OCI-LY3 (cell line): ENCODE data around the gene SAFB2.

Source experiments
- H2AFZ ChIP-seq: fragments of 200-600, 300-600 bp; shearing (Covaris generic); 2 replicates; pipeline ENCODE4 v1.6.0; 2014; ENCODE audit warnings: antibody characterized with exemption, low read depth, low read length
- H3K27ac ChIP-seq: fragments of 200-600, 300-600 bp; sonication (generic); 2 replicates; pipeline ENCODE4 v1.5.1; 2014; ENCODE audit warnings: mild to moderate bottlenecking, low read length, moderate library complexity, mixed read lengths
- H3K27me3 ChIP-seq: fragments of 200-600, 300-600 bp; sonication (generic); 2 replicates; pipeline ENCODE4 v1.6.1; 2014; ENCODE audit warnings: low read depth, low read length, mixed read lengths
- H3K36me3 ChIP-seq: fragments of 200-600, 300-600 bp; sonication (generic); replicated peaks from 2 replicates; pipeline ENCODE3; 2014; ENCODE audit warnings: low read depth, low read length, mixed read lengths
- H3K4me1 ChIP-seq: fragments of 300-600, 200-600 bp; sonication (generic); 2 replicates; pipeline ENCODE4 v1.6.1; 2014; ENCODE audit warnings: low read length, mixed read lengths
- H3K4me2 ChIP-seq: fragments of 200-600, 300-600 bp; sonication (generic); 2 replicates; pipeline ENCODE4 v1.6.1; 2014; ENCODE audit warnings: low read length, mixed read lengths
- H3K4me3 ChIP-seq: fragments of 300-600, 200-600 bp; sonication (generic); 2 replicates; pipeline ENCODE4 v1.5.1; 2014; ENCODE audit warnings: antibody characterized with exemption, mild to moderate bottlenecking, low read length, moderate library complexity
- H3K79me2 ChIP-seq: fragments of 300-600, 200-600 bp; shearing (Covaris generic); 2 replicates; pipeline ENCODE4 v1.6.1; 2014; ENCODE audit warnings: mild to moderate bottlenecking, low read length, mixed read lengths
- H3K9ac ChIP-seq: fragments of 300-600, 200-600 bp; shearing (Covaris generic); 2 replicates; pipeline ENCODE4 v1.6.0; 2014; ENCODE audit warnings: mild to moderate bottlenecking, low read length, moderate library complexity
- H3K9me3 ChIP-seq: fragments of 200-600, 300-600 bp; shearing (Covaris generic); 2 replicates; pipeline ENCODE4 v1.6.1; 2014; ENCODE audit warnings: low read length, mixed read lengths; ENCODE audit not compliant: insufficient read depth
- H4K20me1 ChIP-seq: fragments of 200-600, 300-600 bp; sonication (generic); 2 replicates; pipeline ENCODE4 v1.6.1; 2016; ENCODE audit warnings: low read length, mixed read lengths; ENCODE audit not compliant: insufficient read depth
- EZH2phosphoT487 ChIP-seq: fragments of 200-600 bp; shearing (Covaris generic); IDR thresholded peaks from 2 replicates; pipeline ENCODE4 v1.6.1; 2018; ENCODE audit warnings: antibody characterized with exemption, mixed run types, low read depth
- TF ChIP-seq, protein P1 (sequence below): fragments of 200-600, 300-600 bp; sonication (generic); IDR thresholded peaks from 2 replicates; pipeline ENCODE4 v1.5.1; 2014; ENCODE audit warnings: antibody characterized with exemption, low read length, low read depth

Gene SAFB2

DNA sequence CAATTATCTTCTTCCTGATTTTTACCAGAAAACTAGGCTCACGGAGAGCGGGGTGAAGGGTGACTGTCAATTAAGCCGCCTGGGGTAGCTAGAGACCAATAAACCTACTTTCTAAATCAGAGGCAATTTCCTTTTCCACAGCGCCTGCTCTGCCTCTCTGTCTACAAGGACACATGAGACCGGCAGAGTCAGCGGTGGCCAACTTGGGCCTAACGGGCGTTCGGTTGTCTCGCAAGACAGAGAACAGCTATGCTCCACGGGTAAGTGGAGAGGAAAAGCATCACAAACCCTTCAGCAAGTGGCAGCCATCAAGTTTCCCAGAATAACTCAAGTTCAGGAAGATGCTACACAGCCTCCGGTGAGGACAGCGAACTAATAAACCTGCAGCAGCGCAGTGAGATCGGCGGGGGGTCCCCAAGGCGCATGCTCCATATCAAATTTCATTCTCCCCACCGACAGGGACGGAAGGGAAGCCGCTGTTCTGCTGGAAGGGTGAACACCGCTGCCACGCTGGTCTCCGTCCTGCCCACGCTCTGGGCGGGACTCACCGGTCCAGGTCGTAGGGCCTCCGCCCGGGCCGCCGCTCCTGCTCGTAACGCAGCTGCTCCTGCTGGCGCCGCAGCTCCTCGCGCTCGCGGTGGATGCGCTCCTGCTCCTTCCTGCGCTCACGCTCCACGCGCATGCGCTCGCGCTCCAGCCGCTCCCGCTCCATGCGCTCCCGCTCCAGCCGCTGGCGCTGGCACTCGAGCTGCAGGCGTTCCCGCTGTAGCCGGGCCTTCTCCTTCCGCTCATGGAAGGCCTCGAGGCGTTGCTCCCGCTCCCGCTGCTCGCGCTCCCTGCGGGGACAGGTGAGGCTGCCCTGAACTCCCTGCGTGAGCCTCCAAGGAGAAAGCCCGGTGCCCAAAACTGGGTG, 29.0 kb downstream of the SAFB2 start:
- Histone ChIP-seq H3K27me3 (no peaks in the 10 kb centered on the region), H4K20me1 (no peaks in the 10 kb centered on the region), H3K4me1 (no peaks in the 10 kb centered on the region), H3K9ac (no peak overlapping the region), H3K9me3 (no peaks in the 10 kb centered on the region), H3K79me2 (peaks cover 4% of the 10 kb centered on the region; the same call in 1 of the 2 replicates), H3K4me2 (no peak overlapping the region), H3K4me3 (no peak overlapping the region), H3K36me3 (peaks cover 85% of the 10 kb centered on the region), H3K27ac (no peak overlapping the region), H2AFZ (no peak overlapping the region)
- TF ChIP-seq, protein P1, sequence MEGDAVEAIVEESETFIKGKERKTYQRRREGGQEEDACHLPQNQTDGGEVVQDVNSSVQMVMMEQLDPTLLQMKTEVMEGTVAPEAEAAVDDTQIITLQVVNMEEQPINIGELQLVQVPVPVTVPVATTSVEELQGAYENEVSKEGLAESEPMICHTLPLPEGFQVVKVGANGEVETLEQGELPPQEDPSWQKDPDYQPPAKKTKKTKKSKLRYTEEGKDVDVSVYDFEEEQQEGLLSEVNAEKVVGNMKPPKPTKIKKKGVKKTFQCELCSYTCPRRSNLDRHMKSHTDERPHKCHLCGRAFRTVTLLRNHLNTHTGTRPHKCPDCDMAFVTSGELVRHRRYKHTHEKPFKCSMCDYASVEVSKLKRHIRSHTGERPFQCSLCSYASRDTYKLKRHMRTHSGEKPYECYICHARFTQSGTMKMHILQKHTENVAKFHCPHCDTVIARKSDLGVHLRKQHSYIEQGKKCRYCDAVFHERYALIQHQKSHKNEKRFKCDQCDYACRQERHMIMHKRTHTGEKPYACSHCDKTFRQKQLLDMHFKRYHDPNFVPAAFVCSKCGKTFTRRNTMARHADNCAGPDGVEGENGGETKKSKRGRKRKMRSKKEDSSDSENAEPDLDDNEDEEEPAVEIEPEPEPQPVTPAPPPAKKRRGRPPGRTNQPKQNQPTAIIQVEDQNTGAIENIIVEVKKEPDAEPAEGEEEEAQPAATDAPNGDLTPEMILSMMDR = no peak
- TF ChIP-seq EZH2phosphoT487 = no peak

DNA sequence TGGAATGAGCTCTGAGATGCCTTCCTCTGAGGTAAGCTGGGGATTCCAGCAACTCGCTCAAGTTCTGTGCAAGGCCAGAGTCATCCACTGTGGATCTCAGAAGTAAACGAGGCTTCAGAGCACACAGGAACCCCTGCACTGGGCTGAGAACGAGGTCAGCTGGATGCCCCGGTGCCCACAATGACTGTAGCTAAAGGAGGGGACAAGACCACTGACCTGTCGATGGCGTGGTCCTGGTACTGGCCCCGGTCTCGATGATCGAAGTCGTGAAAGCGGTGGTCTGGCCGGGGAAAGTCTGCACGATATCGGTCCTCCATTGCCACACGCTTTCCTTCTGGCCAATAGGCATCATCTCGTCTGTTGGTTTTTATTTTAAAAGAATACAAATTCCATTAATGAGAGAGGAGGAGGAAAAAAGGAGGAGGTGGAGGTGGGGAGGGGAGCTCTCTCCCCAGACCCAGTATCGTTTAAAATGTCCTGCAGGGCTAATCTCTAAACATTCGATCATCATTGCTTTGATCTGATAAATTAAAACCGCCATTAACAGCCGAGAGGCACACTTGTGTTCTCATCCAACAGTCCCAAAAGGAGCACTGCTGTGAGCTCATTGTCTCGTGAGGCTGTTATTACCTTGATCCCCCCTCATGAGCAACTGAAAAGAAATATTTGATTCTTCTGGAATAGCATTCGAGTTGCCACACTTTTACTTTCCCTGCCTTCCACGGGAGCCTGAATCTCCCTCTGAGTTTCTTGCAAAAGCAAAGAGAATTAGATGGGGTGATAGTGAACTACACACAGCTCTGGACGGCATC, 29.8 kb downstream of the SAFB2 start:
- H2AFZ ChIP-seq = no peak overlapping the region
- no peaks in the 10 kb centered on the region for H3K27me3 ChIP-seq
- no peak overlapping the region for H3K4me2 ChIP-seq
- H3K9me3 ChIP-seq = no peaks in the 10 kb centered on the region
- H3K4me3 ChIP-seq = no peak overlapping the region
- no peaks in the 10 kb centered on the region; the same call in 1 of the 2 replicates for H3K79me2 ChIP-seq
- H3K36me3 ChIP-seq = peaks cover 85% of the 10 kb centered on the region
- no peaks in the 10 kb centered on the region for H3K4me1 ChIP-seq
- no peak overlapping the region for H3K27ac ChIP-seq
- TF ChIP-seq EZH2phosphoT487 = no peak
- TF ChIP-seq, protein P1 = no peak
- H3K9ac ChIP-seq = no peak overlapping the region
- H4K20me1 ChIP-seq = 0 out of 2 replicates have a peak, but pooled peaks cover 3% of the 10 kb centered on the region

DNA sequence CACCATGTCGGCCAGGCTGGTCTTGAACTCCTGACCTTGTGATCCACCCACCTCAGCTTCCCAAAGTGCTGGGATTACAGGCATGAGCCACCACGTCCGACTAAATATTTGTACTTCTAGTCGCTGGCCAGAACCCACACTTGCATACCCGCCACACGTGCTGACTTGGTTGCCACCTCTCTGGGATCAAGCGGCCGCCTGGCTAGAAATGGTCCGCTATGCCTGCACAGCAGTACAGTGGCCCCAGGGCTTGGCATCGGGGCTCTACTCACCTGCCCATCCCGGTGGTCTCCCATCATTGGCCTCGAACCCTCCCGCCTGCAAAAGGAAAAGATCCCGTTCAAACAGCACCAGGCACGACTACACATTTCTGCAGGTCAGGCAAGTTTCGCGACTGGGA, 31.1 kb downstream of the SAFB2 start:
- H2AFZ ChIP-seq = no peak overlapping the region
- no peaks in the 10 kb centered on the region for H3K9me3 ChIP-seq
- H3K4me3 ChIP-seq = no peak overlapping the region
- no peak overlapping the region for H3K4me2 ChIP-seq
- no peaks in the 10 kb centered on the region for H3K27me3 ChIP-seq
- TF ChIP-seq, protein P1 = no peak
- TF ChIP-seq EZH2phosphoT487 = no peak
- H4K20me1 ChIP-seq = 0 out of 2 replicates have a peak, but pooled peaks cover 7% of the 10 kb centered on the region
- no peak overlapping the region for H3K9ac ChIP-seq
- H3K27ac ChIP-seq = no peak overlapping the region
- peaks cover 85% of the 10 kb centered on the region for H3K36me3 ChIP-seq
- H3K79me2 ChIP-seq = no peaks in the 10 kb centered on the region; the same call in 1 of the 2 replicates
- no peaks in the 10 kb centered on the region for H3K4me1 ChIP-seq

DNA sequence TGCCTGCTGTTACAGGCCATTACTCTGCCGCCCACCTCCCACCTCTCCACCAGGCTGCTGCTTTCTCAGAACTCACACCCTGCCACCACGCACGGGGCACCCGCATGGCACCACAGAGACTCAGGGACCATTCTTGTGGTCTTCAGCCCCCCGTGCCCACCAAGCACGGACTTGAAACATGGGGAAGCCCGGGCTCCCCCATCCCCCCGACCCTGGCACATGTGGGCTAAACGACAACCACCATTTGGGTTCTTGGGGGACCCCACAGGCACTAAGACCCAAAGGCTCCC, 31.8 kb downstream of the SAFB2 start:
- Histone ChIP-seq H3K4me3 (no peak overlapping the region), H3K4me1 (no peaks in the 10 kb centered on the region), H2AFZ (no peak overlapping the region), H3K36me3 (peaks cover 87% of the 10 kb centered on the region), H3K9ac (no peak overlapping the region), H3K9me3 (no peaks in the 10 kb centered on the region), H3K79me2 (no peaks in the 10 kb centered on the region; the same call in 1 of the 2 replicates), H4K20me1 (0 out of 2 replicates have a peak, but pooled peaks cover 12% of the 10 kb centered on the region), H3K4me2 (no peak overlapping the region), H3K27ac (no peak overlapping the region), H3K27me3 (no peaks in the 10 kb centered on the region)
- no peak for TF ChIP-seq EZH2phosphoT487
- TF ChIP-seq, protein P1 = no peak
